NB4 (cell line): Measurements from ENCODE around the gene ALDOA.

Experiments used
- CTCF ChIP-seq: IDR thresholded peaks from one replicate; pipeline ENCODE4 v1.5.1; 2012; ENCODE audit warnings: low read depth, low read length
- MAX ChIP-seq: IDR thresholded peaks from 2 replicates; pipeline ENCODE4 v1.6.1; 2011; ENCODE audit warnings: low read depth, low read length
- MYC ChIP-seq: IDR thresholded peaks from 2 replicates; pipeline ENCODE4 v1.6.1; 2011; ENCODE audit warnings: low read depth, low read length
- POLR2A ChIP-seq: IDR thresholded peaks from 2 replicates; pipeline ENCODE4 v1.6.1; 2011; ENCODE audit warnings: mild to moderate bottlenecking; ENCODE audit not compliant: insufficient read length; ENCODE audit errors: extremely low read depth

GRCh38 chr16:30016555-30017276 is 48.8 kb upstream of the ALDOA start:
- no peak for TF ChIP-seq CTCF
- no peak for TF ChIP-seq POLR2A
- no peak for TF ChIP-seq MAX
- TF ChIP-seq MYC = no peak
